ENCODE data around the gene LIPM.
"Not testable (repeated sequence)": the region's sequence is repeated elsewhere in the genome, so short reads cannot be mapped to it uniquely, and the experiment has no call there.

Gene LIPM

GRCh38 chr10:88830643-88831268, 28.2 kb downstream of the LIPM start:
- TF ChIP-seq TAF1 (IDR thresholded peaks at IDR 0.05; ENCODE audit: borderline replicate concordance, low read depth, low read length) (no peak), POLR2A (IDR thresholded peaks at IDR 0.05; ENCODE audit: low read depth, low read length) (no peak), POLR2AphosphoS5 (IDR thresholded peaks at IDR 0.05; ENCODE audit: low read depth, low read length) (no peak)
- no peak for FAIRE-seq
- DNase-seq (ENCODE audit: insufficient read length), result no peak

DNA sequence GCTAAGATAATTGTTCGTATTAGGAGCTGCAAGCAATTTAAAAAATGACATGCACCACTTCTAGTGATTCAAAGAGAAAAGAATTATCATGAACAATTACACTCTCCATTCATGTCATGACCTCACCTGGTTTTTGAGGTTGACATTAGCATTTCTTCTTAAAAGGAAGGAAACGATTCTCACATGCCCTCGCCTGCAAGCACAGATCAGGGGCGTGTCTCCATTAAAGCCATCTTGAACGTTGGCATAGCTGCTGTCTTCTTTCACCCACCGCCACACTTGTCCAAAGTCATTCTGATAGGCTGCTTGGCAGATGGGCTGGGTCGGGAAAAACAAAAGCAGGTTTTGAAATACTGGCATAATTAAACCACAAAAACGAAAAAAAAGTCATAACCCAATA, 29.2 kb downstream of the LIPM start:
- no peak for TF ChIP-seq POLR2A (IDR thresholded peaks at IDR 0.05; ENCODE audit: low read depth, low read length)
- no peak for DNase-seq (ENCODE audit: insufficient read length)
- no peak for FAIRE-seq

DNA sequence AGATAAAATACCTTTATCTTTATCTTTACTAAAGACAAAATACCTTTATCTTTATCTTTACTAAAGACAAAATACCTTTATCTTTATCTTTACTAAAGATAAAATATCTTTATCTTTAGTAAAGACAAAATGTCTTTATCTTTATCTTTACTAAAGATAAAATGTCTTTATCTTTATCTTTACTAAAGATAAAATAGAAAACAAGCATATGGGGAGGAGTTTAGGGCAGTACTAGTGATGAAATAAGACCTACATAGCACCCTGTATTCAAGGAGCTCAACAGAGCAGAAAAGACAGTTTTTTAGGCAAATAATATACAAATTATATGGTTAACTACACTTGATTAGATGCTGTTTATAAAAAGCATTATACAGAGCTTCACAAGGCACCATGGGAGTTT, 29.8 kb downstream of the LIPM start:
- DNase-seq (ENCODE audit: insufficient read length), result no peak
- TF ChIP-seq POLR2AphosphoS5 (IDR thresholded peaks at IDR 0.05; ENCODE audit: low read depth, low read length), result no peak
- TF ChIP-seq TAF1 (IDR thresholded peaks at IDR 0.05; ENCODE audit: borderline replicate concordance, low read depth, low read length), result no peak
- TF ChIP-seq POLR2A (IDR thresholded peaks at IDR 0.05; ENCODE audit: low read depth, low read length), result no peak
- no peak for FAIRE-seq

GRCh38 chr10:88833156-88833555, 30.6 kb downstream of the LIPM start:
- FAIRE-seq (no peak), DNase-seq (ENCODE audit: insufficient read length) (no peak)
- TF ChIP-seq POLR2A (IDR thresholded peaks at IDR 0.05; ENCODE audit: low read depth, low read length), result no peak
- no peak for TF ChIP-seq POLR2AphosphoS5 (IDR thresholded peaks at IDR 0.05; ENCODE audit: low read depth, low read length)
- no peak for TF ChIP-seq TAF1 (IDR thresholded peaks at IDR 0.05; ENCODE audit: borderline replicate concordance, low read depth, low read length)

DNA sequence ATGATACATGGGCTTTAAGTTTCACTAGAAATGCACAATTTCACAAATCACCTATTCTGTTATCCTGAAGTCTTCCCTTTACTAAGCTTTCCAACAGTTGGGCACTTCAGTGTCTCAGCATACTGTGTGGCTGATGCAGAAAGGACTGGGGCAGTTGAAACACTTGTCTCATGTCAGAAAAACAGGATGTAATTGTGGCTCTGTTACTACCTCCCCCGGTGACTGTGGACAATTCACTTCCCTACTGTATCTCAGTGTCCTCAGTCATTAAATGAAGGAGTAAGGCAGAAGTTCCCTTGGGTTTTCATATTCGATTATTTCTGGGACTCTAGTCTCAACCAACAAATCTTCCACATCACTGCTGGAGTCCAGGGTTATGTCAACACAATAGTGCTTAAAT, 31.2 kb downstream of the LIPM start:
- TF ChIP-seq POLR2AphosphoS5 (IDR thresholded peaks at IDR 0.05; ENCODE audit: low read depth, low read length), result no peak
- no peak for TF ChIP-seq TAF1 (IDR thresholded peaks at IDR 0.05; ENCODE audit: borderline replicate concordance, low read depth, low read length)
- no peak for TF ChIP-seq POLR2A (IDR thresholded peaks at IDR 0.05; ENCODE audit: low read depth, low read length)
- DNase-seq (ENCODE audit: insufficient read length), result no peak
- peak; percentile 67 for FAIRE-seq

DNA sequence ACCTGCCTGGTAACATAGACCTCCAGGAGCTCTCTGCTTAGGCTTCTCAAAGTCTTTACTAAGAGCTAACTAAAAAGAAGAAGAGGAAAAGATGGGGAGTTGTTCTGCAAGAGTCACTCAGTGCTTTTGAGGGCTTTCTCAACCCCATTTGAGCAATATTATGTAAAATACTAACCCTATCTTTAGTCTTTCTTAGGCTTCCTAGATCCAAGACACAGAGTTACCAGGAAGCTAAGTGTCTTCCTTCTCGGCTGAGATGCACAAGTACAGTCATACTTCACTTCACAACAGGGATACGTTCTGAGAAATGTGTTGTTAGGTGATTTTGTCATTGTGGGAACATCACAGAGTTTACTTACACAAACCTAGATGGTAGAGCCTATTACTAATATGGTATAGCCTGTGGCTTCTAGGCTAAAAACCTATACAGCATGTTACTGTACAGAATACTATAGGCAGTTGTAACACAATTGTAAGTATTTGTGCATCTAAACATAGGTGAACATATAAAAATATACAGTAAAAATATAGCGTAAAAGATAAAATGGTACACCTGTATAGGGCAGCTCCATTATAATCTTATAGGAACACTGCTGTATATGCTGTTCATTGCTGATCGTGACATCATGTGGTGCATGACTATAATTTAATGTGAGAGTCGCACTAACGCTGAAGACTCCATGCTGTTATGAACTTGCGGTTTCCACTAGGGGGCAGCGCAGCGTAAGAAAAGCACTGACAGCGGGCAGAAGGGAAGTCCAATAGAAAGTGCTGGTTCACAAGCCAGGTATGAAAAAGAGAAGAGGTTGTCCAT, 32.8 kb downstream of the LIPM start:
- DNase-seq (ENCODE audit: insufficient read length) (peak; percentile 9), FAIRE-seq (peak; percentile 97)
- no peak for TF ChIP-seq TAF1 (IDR thresholded peaks at IDR 0.05; ENCODE audit: borderline replicate concordance, low read depth, low read length)
- no peak for TF ChIP-seq POLR2A (IDR thresholded peaks at IDR 0.05; ENCODE audit: low read depth, low read length)
- no peak for TF ChIP-seq POLR2AphosphoS5 (IDR thresholded peaks at IDR 0.05; ENCODE audit: low read depth, low read length)

GRCh38 chr10:88835910-88836221, 33.3 kb downstream of the LIPM start:
- DNase-seq (ENCODE audit: insufficient read length) (no peak), FAIRE-seq (no peak)
- TF ChIP-seq POLR2AphosphoS5 (IDR thresholded peaks at IDR 0.05; ENCODE audit: low read depth, low read length), result no peak
- TF ChIP-seq TAF1 (IDR thresholded peaks at IDR 0.05; ENCODE audit: borderline replicate concordance, low read depth, low read length), result no peak
- TF ChIP-seq POLR2A (IDR thresholded peaks at IDR 0.05; ENCODE audit: low read depth, low read length), result no peak

DNA sequence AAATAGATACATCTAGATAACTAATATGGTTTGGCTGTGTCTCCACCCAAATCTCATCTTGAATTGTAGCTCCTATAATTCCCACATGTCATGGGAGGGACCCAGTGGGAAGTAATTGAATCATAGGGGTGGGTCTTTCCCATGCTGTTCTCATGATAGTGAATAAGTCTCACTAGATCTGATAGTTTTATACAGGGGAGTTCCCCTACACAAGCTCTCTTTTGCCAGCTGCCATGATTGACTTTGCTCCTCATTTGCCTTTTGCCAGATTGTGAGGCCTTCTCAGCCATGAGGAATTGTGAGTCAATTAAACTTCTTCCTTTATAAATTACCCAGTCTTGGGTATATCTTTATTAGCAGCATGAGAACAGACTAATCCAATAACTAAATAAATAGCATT, 35.1 kb downstream of the LIPM start:
- not testable (repeated sequence) for DNase-seq (ENCODE audit: insufficient read length)
- peak; percentile 65 for FAIRE-seq

- FAIRE-seq, result no peak
- no peak for TF ChIP-seq POLR2A (IDR thresholded peaks at IDR 0.05; ENCODE audit: low read depth, low read length)
- no peak for DNase-seq (ENCODE audit: insufficient read length)
Observed at GRCh38 chr10:88838766-88839350, 36.3 kb downstream of the LIPM start.

- TF ChIP-seq TAF1 (IDR thresholded peaks at IDR 0.05; ENCODE audit: borderline replicate concordance, low read depth, low read length), result no peak
- FAIRE-seq, result no peak
- DNase-seq (ENCODE audit: insufficient read length), result no peak
Observed at GRCh38 chr10:88840104-88840503, 37.6 kb downstream of the LIPM start.

DNA sequence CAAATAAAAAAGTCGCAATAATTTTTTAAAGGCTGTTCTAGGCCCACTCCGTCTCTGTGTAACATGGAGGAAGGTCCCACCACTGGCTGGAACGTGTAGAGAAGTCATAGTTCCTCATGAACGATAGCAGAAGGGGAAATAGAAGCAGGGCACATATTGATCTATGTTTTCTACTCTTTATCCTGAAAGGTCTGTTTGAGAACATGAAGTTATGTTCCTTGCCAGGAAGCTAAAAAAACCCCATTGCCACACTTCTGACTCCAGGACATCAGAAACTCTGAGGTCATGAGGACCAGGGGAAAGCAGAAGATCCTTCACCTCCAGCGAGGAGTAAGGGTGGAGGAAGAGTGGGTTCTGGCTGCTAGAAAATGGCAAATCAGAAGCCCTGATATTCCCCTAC, 38.4 kb downstream of the LIPM start:
- DNase-seq (ENCODE audit: insufficient read length) (no peak), FAIRE-seq (no peak)
- TF ChIP-seq POLR2AphosphoS5 (IDR thresholded peaks at IDR 0.05; ENCODE audit: low read depth, low read length), result no peak
- TF ChIP-seq TAF1 (IDR thresholded peaks at IDR 0.05; ENCODE audit: borderline replicate concordance, low read depth, low read length), result no peak
- no peak for TF ChIP-seq POLR2A (IDR thresholded peaks at IDR 0.05; ENCODE audit: low read depth, low read length)

- DNase-seq (ENCODE audit: insufficient read length), result no peak
- no peak for FAIRE-seq
- TF ChIP-seq TAF1 (IDR thresholded peaks at IDR 0.05; ENCODE audit: borderline replicate concordance, low read depth, low read length) (no peak), POLR2AphosphoS5 (IDR thresholded peaks at IDR 0.05; ENCODE audit: low read depth, low read length) (no peak), POLR2A (IDR thresholded peaks at IDR 0.05; ENCODE audit: low read depth, low read length) (no peak)
Observed at GRCh38 chr10:88841316-88842111, 39.0 kb downstream of the LIPM start.
